KG1 (cell line): Measurements from ENCODE around the gene ARHGEF7.
A peak's percentile ranks its signal among the peaks of the same experiment; 100 is the strongest.
"Not testable (repeated sequence)": the region's sequence is repeated elsewhere in the genome, so short reads cannot be mapped to it uniquely, and the experiment has no call there.

Experiments used
- DNase-seq: peaks from one replicate; lab custom pipeline; 2025; lab: John Stamatoyannopoulos, UW

ARHGEF7 gene

DNA sequence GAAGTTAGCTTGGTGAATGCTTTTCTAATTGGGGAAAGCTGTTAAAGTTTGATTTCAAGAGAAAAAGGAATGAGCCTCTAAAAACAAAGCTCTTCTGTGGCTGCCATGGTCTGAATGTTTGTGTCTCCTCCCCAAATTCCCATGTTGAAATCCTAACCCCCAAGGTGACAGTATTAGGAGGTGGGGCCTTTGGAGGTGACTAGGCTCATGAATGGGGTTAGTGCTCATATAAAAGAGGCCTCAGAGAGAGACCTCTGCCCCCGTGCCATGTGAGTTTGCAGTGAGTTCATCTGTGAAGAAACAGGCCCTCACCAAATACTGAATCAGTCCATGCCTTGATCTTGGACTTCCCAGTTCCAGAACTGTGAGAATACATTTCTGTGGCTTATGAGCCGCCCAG is 56.5 kb downstream of the ARHGEF7 start:
- DNase-seq = no peak

DNA sequence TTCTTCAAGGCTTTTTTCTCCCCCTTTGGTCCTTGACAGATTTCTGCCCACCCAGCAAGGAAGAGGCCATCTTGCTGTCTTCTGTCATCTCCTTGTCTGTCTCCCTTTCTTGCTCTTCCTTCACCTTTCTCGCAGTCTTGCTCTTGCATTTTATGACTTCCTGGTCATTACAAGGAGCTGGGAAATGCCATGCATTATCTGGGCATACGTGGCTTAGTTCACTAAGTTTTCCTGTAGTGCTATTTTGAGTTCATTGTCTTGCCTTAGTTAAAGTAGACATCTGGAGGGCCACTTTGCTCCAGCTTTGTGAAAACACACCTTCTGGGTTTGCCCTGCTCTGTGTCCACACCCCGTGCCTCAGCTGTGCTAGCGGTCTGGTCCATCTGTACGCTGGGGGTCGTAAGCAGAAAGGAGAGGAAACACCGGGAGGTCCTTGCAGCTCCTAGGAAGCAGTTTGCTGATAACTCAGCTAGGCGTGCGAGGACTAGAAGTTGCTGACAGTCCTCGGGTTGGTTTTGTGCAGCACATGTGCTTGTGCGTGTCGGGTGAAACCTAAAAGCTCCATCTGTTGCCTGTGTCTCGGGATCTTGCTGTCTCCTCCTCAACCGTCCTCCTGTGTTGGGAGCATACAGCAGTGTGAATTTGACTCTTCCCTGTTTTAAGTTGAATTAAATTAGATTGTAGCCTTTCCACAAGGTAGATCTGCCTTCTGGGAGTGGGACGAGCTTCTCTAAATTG is 59.4 kb downstream of the ARHGEF7 start:
- DNase-seq = no peak

- no peak for DNase-seq
Measured at GRCh38 chr13:111175372-111175771, 60.3 kb downstream of the ARHGEF7 start.

DNA sequence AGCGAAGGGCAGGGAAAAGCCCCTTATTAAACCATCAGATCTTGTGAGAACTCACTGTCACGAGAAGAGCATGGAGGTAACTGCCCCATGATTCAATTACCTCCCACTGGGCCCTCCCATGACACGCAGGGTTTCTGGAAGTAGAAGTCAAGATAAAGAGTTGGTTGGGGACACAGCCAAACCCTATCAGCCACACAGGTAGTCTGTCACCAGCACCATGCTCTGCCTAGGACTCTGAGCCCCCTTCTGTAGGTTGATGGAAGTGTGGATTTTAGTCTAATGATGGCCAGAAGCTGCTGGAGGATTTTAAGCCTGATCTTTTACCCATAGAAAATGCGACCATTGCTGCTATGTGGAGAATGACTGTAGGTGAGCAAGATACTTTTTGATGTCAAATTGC is 60.8 kb downstream of the ARHGEF7 start:
- no peak for DNase-seq

- DNase-seq = no peak
Measured at GRCh38 chr13:111176421-111176820, 61.3 kb downstream of the ARHGEF7 start.

GRCh38 chr13:111177081-111177711 is 62.1 kb downstream of the ARHGEF7 start:
- no peak for DNase-seq

DNA sequence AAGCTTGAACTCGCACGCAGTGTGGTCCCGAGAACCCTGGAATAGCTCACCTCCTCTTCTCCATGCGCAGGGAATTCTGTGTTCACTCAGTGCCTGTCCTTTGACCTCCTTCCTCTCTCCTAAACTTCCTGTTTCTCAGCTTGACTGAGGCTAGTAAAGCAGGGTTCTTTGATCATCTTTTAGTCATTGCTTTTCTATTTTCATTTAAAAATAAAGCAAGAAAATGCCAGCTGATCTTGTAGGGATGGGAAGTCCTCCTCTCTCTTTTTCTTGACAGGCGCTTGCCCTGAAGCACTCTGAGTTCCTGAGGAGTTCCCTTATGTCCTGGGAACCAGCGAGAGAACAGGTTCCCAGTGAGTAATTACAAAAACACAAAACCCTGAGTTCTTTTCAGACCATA is 62.8 kb downstream of the ARHGEF7 start:
- DNase-seq = no peak

- DNase-seq = no peak
Measured at GRCh38 chr13:111178402-111178801, 63.3 kb downstream of the ARHGEF7 start.

DNA sequence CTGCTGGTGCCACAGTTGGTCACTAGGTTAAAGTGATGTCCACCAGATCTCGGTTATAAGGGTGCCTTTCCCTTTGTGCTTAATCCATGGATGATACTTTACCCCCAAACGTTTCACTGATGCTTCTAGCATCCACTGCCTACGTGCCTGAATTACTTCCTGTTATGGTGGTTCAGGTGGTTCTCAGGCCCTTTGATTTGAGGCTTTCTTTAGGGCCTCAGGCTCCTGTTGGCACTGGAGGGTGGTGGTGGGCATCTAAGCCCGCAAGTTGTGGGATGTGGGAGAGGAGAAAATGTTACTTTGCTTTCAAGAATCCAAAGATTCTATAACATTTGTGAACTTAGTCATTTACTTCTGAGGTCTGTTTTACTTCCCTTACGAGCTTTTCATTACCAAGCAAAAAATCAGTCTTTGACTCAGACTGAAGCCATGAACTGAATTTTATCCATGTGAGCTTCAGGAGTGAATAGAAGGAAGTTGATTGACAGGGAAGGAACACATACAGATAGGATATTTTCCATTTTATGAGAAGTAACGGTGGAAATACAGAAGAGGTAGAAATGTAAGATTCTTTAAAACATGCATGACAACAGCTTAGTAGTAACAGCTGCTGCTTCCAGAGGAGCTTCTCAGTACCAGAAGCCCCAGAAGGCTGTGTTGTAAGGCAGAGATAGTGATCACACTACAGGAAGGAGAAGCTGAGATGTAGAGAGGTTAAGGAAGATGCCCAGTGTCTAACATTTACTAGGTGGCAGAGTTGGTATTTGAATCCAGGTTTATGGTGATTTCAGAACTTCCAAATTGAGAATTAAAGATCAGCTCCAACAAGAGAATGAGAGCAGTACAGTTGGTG is 65.0 kb downstream of the ARHGEF7 start:
- DNase-seq = no peak

- DNase-seq = no peak
Measured at GRCh38 chr13:111181977-111182376, 66.9 kb downstream of the ARHGEF7 start.

- DNase-seq = no peak
Measured at GRCh38 chr13:111183087-111183645, 68.1 kb downstream of the ARHGEF7 start.

- no peak for DNase-seq
Measured at GRCh38 chr13:111183959-111184358, 68.8 kb downstream of the ARHGEF7 start.

DNA sequence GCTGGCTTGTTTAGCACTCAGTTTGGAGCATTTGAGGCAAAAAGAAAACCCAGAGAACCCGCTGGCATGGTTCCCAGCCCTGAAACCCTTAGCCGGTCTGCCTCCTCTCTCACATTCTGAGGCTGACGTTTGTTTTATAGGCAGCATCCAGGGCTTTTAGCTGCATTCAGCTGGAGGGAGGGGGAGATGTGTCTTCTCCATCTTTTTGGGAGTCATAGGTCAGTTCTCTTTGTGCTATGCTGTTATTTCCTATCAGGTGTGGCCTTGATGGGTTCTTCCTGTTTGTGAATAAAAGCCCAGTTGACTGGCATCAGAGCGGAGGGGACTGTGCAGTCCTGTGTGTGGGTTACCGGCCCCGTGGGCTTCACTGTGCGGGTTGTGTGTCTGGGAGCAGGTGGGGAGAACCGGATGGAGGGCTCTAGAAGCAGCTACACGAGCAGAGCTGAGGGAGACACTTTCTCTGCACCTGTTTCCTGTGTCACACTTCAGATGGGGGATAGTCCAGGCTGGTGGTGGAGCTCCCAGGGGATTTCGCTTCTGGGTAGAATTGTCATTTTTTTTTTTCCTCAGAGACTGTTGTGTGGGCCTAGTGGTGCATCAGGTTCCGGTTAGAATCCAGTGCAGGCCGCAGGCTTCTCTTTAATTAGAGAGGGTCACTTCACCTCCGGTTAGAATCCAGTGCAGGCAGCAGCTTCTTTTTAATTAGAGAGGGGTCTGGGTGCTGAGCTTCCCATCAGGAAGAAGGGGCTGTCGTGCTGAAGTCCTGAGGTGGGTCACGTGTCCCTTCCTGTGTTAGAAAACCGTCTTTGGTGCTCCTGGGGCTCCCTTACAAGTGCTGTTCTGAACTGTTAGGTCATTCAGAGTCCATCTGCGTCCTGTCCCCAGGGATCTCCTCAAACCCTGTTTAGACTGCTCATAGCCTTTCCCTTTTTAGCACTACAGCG is 69.6 kb downstream of the ARHGEF7 start:
- peak; percentile 73 for DNase-seq

GRCh38 chr13:111186305-111186935 is 71.3 kb downstream of the ARHGEF7 start:
- DNase-seq = no peak

GRCh38 chr13:111187960-111188541 is 72.9 kb downstream of the ARHGEF7 start:
- no peak for DNase-seq

- DNase-seq = not testable (repeated sequence)
Measured at GRCh38 chr13:111189064-111189505, 74.0 kb downstream of the ARHGEF7 start.

- not testable (repeated sequence) for DNase-seq
Measured at GRCh38 chr13:111189516-111189915, 74.4 kb downstream of the ARHGEF7 start.

GRCh38 chr13:111193223-111193622 is 78.1 kb downstream of the ARHGEF7 start:
- not testable (repeated sequence) for DNase-seq

DNA sequence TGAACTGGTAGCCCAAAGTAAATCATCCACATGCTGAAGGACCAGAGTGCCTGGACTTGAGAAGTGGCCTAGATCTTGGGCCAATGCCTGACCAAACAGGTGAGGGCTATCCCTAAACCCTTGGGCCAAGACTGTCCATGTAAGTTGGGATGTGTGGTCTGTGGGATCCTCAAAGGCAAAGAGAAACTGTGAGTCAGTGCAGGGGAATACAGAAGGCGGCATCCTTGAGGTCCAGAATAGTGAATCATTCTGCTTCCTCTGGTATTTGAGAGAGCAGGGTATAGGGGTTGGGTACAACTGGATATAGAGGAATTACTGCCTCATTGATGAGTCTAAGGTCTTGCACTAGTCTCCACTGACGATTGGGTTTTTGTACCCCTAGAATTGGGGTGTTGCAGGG is 79.5 kb downstream of the ARHGEF7 start:
- DNase-seq = not testable (repeated sequence)

- DNase-seq = not testable (repeated sequence)
Measured at GRCh38 chr13:111198732-111199378, 83.7 kb downstream of the ARHGEF7 start.
